ENCODE measurements around the gene BEND7. TPM values are rescaled to one million over a fixed set of nuclear protein-coding genes. Genes with fewer than 3 reads are reported as not detected.
"Not testable (repeated sequence)": the region's sequence is repeated elsewhere in the genome, so short reads cannot be mapped to it uniquely, and the experiment has no call there.

BEND7 gene
- total RNA-seq (2014; rRNA removed; shearing (Covaris generic)), result 0.95 and 1.8 TPM in 2 replicates

GRCh38 chr10:13528875-13529713, at the start of gene BEND7:
Gene BEND7 (minus strand): TSS chr10:13529014. CDS start chr10:13528533, 481 bp downstream.
- in situ Hi-C loops (cut with HindIII; ENCODE audit: low sequenced_read_pairs), result no loop called here
- peak; percentile 17 for DNase-seq (ENCODE audit: low spot score)

GRCh38 chr10:13573960-13574359, 45.1 kb upstream of the BEND7 start:
- no peak for DNase-seq (ENCODE audit: low spot score)
- in situ Hi-C loops (cut with HindIII; ENCODE audit: low sequenced_read_pairs), result no loop called here

GRCh38 chr10:13571541-13571940, 42.7 kb upstream of the BEND7 start:
- DNase-seq (ENCODE audit: low spot score), result no peak
- in situ Hi-C loops (cut with HindIII; ENCODE audit: low sequenced_read_pairs), result no loop called here

GRCh38 chr10:13567030-13567429, 38.2 kb upstream of the BEND7 start:
- DNase-seq (ENCODE audit: low spot score), result no peak
- in situ Hi-C loops (cut with HindIII; ENCODE audit: low sequenced_read_pairs), result no loop called here

GRCh38 chr10:13564576-13564975, 35.8 kb upstream of the BEND7 start:
- no peak for DNase-seq (ENCODE audit: low spot score)
- in situ Hi-C loops (cut with HindIII; ENCODE audit: low sequenced_read_pairs), result no loop called here

- no peak for DNase-seq (ENCODE audit: low spot score)
- in situ Hi-C loops (cut with HindIII; ENCODE audit: low sequenced_read_pairs), result no loop called here
These were observed 34.9 kb upstream of the BEND7 start for GRCh38 chr10:13563481-13564445.

GRCh38 chr10:13560597-13560996, 31.8 kb upstream of the BEND7 start:
- in situ Hi-C loops (cut with HindIII; ENCODE audit: low sequenced_read_pairs), result no loop called here
- DNase-seq (ENCODE audit: low spot score), result no peak

GRCh38 chr10:13559124-13559700, 30.4 kb upstream of the BEND7 start:
- DNase-seq (ENCODE audit: low spot score), result no peak
- in situ Hi-C loops (cut with HindIII; ENCODE audit: low sequenced_read_pairs), result no loop called here

GRCh38 chr10:13555884-13556510, 27.2 kb upstream of the BEND7 start:
- in situ Hi-C loops (cut with HindIII; ENCODE audit: low sequenced_read_pairs), result no loop called here
- peak; percentile 89 for DNase-seq (ENCODE audit: low spot score)

- no peak for DNase-seq (ENCODE audit: low spot score)
- in situ Hi-C loops (cut with HindIII; ENCODE audit: low sequenced_read_pairs), result no loop called here
These were observed 22.0 kb upstream of the BEND7 start for GRCh38 chr10:13550802-13551201.

- DNase-seq (ENCODE audit: low spot score), result no peak
- in situ Hi-C loops (cut with HindIII; ENCODE audit: low sequenced_read_pairs), result no loop called here
These were observed 13.7 kb upstream of the BEND7 start for GRCh38 chr10:13542533-13542932.

- DNase-seq (ENCODE audit: low spot score); in situ Hi-C loops (cut with HindIII; ENCODE audit: low sequenced_read_pairs): not testable (repeated sequence)
These were observed 9.2 kb upstream of the BEND7 start for GRCh38 chr10:13537985-13538384.

- DNase-seq (ENCODE audit: low spot score), result peak; percentile 41
- in situ Hi-C loops (cut with HindIII; ENCODE audit: low sequenced_read_pairs), result no loop called here
These were observed 8.0 kb upstream of the BEND7 start for GRCh38 chr10:13536674-13537366.

GRCh38 chr10:13535346-13535745, 6.5 kb upstream of the BEND7 start:
- DNase-seq (ENCODE audit: low spot score), result no peak
- in situ Hi-C loops (cut with HindIII; ENCODE audit: low sequenced_read_pairs), result no loop called here

- in situ Hi-C loops (cut with HindIII; ENCODE audit: low sequenced_read_pairs), result no loop called here
- DNase-seq (ENCODE audit: low spot score), result no peak
These were observed 830 bp upstream of the BEND7 start for GRCh38 chr10:13529714-13529973.

GRCh38 chr10:13528123-13528874, 515 bp downstream of the BEND7 start:
- in situ Hi-C loops (cut with HindIII; ENCODE audit: low sequenced_read_pairs), result no loop called here
- DNase-seq (ENCODE audit: low spot score), result peak; percentile 3

- DNase-seq (ENCODE audit: low spot score), result no peak
- in situ Hi-C loops (cut with HindIII; ENCODE audit: low sequenced_read_pairs), result no loop called here
These were observed 1.0 kb downstream of the BEND7 start for GRCh38 chr10:13527864-13528122.

Measured in G401 (cell line).